WTC11 (cell line): ENCODE measurements around the gene INPP5A. TPM values are rescaled to one million over a fixed set of nuclear protein-coding genes. Genes with fewer than 3 reads are reported as not detected.

Experiments
- ATAC-seq: fragments of 200-7000 bp; cut with Tn5 transposase; 2 replicates; pipeline ENCODE4 v1.10.0; 2021; ENCODE audit warnings: mild to moderate bottlenecking, moderate library complexity
- CTCF ChIA-PET: fragments of 300-600 bp; sonication (Branson Sonifier 250); formaldehyde crosslinking; loops from one replicate; lab custom pipeline; 2021; ENCODE audit warnings: antibody characterized with exemption; lab: Charles Lee
- POLR2A ChIA-PET: fragments of 350-600 bp; sonication (Branson Sonifier 250); formaldehyde crosslinking; loops from one replicate; lab custom pipeline; 2021; ENCODE audit warnings: antibody characterized with exemption; lab: Charles Lee
- DNase-seq: peaks from one replicate; pipeline ENCODE4 v3.0.0; 2021; ENCODE audit warnings: low spot score
- H3K27ac Mint-ChIP-seq: 2 replicates; pipeline ENCODE4 v1.8.0; 2021; ENCODE audit warnings: mixed read lengths
- H3K27me3 Mint-ChIP-seq: 2 replicates; pipeline ENCODE4 v1.8.0; 2021; ENCODE audit warnings: low read depth, mild to moderate bottlenecking, moderate library complexity, mixed read lengths
- H3K36me3 Mint-ChIP-seq: 2 replicates; pipeline ENCODE4 v1.8.0; 2021; ENCODE audit warnings: mixed read lengths
- H3K4me1 Mint-ChIP-seq: 2 replicates; pipeline ENCODE4 v1.8.0; 2022; ENCODE audit warnings: mixed read lengths
- H3K4me3 Mint-ChIP-seq: 2 replicates; pipeline ENCODE4 v1.8.0; 2021; ENCODE audit warnings: mild to moderate bottlenecking, moderate library complexity, mixed read lengths
- H3K9me3 Mint-ChIP-seq: 2 replicates; pipeline ENCODE4 v1.8.0; 2021; ENCODE audit warnings: mixed read lengths
- CREM ChIP-seq: sonication (generic); formaldehyde crosslinking; IDR thresholded peaks from 2 replicates; pipeline ENCODE4 v1.8.1; 2022; ENCODE audit warnings: mild to moderate bottlenecking, missing genetic modification reagents, moderate library complexity
- GTF2I ChIP-seq: fragments of 250-450 bp; sonication (Bioruptor Pico); conservative IDR thresholded peaks from 2 replicates; pipeline ENCODE4 v1.4.0; 2021; ENCODE audit warnings: mild to moderate bottlenecking
- HMGA2 ChIP-seq: fragments of 250-450 bp; sonication (Bioruptor Pico); IDR thresholded peaks from 2 replicates; pipeline ENCODE4 v1.4.0; 2021; ENCODE audit warnings: mild to moderate bottlenecking, moderate library complexity
- NFE2L1 ChIP-seq: sonication (generic); formaldehyde crosslinking; IDR thresholded peaks from 2 replicates; pipeline ENCODE4 v1.8.1; 2023; ENCODE audit warnings: missing genetic modification reagents
- ZBTB21 ChIP-seq: sonication (generic); formaldehyde crosslinking; IDR thresholded peaks from 2 replicates; pipeline ENCODE4 v1.8.1; 2023; ENCODE audit warnings: mild to moderate bottlenecking, missing genetic modification reagents, borderline replicate concordance
- ZNF416 ChIP-seq: fragments of 250-450 bp; sonication (Bioruptor Pico); IDR thresholded peaks from 2 replicates; pipeline ENCODE4 v1.9.0; 2021; ENCODE audit warnings: mild to moderate bottlenecking, inconsistent platforms
- total RNA-seq: library from RNA; stranded (reverse); gene quantifications from 3 replicates; pipeline ENCODE4 v1.2.3, GENCODE V29; 2021
- TF ChIP-seq, protein P1 (sequence below): fragments of 250-450 bp; sonication (Bioruptor Pico); IDR thresholded peaks from 2 replicates; pipeline ENCODE4 v2.1.2; 2022; ENCODE audit warnings: mild to moderate bottlenecking, moderate library complexity
- TF ChIP-seq, protein P2 (sequence below): sonication (generic); formaldehyde crosslinking; IDR thresholded peaks from 2 replicates; pipeline ENCODE4 v1.8.0; 2022; ENCODE audit warnings: missing genetic modification reagents
- TF ChIP-seq, protein P3 (sequence below): fragments of 200-600 bp; IDR thresholded peaks from 2 replicates; pipeline ENCODE4 v1.8.0; 2022; ENCODE audit warnings: antibody characterized with exemption
- TF ChIP-seq, protein P4 (sequence below): fragments of 250-450 bp; sonication (Bioruptor Pico); conservative IDR thresholded peaks from 2 replicates; pipeline ENCODE4 v1.9.0; 2021; ENCODE audit warnings: mild to moderate bottlenecking
- TF ChIP-seq, protein P5 (sequence below): sonication (generic); formaldehyde crosslinking; IDR thresholded peaks from 2 replicates; pipeline ENCODE4 v1.8.1; 2023; ENCODE audit warnings: mild to moderate bottlenecking, missing genetic modification reagents
- TF ChIP-seq, protein P6 (sequence below): sonication (generic); formaldehyde crosslinking; IDR thresholded peaks from 2 replicates; pipeline ENCODE4 v1.8.1; 2023; ENCODE audit warnings: mild to moderate bottlenecking, missing genetic modification reagents, borderline replicate concordance

The INPP5A gene
- total RNA-seq, 1 experiment from 2014 or later = 22.1 TPM

DNA sequence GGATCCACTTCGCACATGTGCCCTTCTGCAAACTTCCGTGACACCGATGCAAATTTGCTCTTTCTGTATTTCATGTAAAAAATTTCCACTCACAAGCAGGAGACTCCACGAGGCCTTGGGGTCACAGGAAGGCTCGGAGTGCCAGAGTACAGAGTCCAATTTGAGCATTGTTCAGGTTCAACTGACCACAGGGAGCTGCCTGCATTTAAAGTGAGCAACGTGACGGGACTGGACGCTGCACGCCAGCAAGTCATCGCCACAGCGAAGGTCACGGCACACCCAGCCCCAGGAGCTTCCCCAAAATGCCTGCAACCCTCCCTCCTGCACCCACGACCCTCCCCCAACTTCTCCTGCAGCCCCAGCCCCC lies 289.8 kb downstream of the INPP5A start:
- Mint-ChIP-seq H3K36me3 (peaks cover 11% of the 10 kb centered on the region), H3K4me1 (no peaks in the 10 kb centered on the region)
- DNase-seq = no peak
- POLR2A ChIA-PET = no interaction called here
- no peak for TF ChIP-seq NFE2L1 (CRISPR knock-in tag)
- TF ChIP-seq, protein P1, sequence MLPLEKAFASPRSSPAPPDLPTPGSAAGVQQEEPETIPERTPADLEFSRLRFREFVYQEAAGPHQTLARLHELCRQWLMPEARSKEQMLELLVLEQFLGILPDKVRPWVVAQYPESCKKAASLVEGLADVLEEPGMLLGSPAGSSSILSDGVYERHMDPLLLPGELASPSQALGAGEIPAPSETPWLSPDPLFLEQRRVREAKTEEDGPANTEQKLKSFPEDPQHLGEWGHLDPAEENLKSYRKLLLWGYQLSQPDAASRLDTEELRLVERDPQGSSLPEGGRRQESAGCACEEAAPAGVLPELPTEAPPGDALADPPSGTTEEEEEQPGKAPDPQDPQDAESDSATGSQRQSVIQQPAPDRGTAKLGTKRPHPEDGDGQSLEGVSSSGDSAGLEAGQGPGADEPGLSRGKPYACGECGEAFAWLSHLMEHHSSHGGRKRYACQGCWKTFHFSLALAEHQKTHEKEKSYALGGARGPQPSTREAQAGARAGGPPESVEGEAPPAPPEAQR (CRISPR knock-in tag) = no peak
- TF ChIP-seq HMGA2 (CRISPR knock-in tag) = no peak
- TF ChIP-seq GTF2I (CRISPR knock-in tag) = no peak
- TF ChIP-seq, protein P2, sequence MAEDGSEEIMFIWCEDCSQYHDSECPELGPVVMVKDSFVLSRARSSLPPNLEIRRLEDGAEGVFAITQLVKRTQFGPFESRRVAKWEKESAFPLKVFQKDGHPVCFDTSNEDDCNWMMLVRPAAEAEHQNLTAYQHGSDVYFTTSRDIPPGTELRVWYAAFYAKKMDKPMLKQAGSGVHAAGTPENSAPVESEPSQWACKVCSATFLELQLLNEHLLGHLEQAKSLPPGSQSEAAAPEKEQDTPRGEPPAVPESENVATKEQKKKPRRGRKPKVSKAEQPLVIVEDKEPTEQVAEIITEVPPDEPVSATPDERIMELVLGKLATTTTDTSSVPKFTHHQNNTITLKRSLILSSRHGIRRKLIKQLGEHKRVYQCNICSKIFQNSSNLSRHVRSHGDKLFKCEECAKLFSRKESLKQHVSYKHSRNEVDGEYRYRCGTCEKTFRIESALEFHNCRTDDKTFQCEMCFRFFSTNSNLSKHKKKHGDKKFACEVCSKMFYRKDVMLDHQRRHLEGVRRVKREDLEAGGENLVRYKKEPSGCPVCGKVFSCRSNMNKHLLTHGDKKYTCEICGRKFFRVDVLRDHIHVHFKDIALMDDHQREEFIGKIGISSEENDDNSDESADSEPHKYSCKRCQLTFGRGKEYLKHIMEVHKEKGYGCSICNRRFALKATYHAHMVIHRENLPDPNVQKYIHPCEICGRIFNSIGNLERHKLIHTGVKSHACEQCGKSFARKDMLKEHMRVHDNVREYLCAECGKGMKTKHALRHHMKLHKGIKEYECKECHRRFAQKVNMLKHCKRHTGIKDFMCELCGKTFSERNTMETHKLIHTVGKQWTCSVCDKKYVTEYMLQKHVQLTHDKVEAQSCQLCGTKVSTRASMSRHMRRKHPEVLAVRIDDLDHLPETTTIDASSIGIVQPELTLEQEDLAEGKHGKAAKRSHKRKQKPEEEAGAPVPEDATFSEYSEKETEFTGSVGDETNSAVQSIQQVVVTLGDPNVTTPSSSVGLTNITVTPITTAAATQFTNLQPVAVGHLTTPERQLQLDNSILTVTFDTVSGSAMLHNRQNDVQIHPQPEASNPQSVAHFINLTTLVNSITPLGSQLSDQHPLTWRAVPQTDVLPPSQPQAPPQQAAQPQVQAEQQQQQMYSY = no peak
- no peak for TF ChIP-seq CREM (CRISPR knock-in tag)
- TF ChIP-seq, protein P3, sequence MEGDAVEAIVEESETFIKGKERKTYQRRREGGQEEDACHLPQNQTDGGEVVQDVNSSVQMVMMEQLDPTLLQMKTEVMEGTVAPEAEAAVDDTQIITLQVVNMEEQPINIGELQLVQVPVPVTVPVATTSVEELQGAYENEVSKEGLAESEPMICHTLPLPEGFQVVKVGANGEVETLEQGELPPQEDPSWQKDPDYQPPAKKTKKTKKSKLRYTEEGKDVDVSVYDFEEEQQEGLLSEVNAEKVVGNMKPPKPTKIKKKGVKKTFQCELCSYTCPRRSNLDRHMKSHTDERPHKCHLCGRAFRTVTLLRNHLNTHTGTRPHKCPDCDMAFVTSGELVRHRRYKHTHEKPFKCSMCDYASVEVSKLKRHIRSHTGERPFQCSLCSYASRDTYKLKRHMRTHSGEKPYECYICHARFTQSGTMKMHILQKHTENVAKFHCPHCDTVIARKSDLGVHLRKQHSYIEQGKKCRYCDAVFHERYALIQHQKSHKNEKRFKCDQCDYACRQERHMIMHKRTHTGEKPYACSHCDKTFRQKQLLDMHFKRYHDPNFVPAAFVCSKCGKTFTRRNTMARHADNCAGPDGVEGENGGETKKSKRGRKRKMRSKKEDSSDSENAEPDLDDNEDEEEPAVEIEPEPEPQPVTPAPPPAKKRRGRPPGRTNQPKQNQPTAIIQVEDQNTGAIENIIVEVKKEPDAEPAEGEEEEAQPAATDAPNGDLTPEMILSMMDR = no peak
- TF ChIP-seq, protein P4, sequence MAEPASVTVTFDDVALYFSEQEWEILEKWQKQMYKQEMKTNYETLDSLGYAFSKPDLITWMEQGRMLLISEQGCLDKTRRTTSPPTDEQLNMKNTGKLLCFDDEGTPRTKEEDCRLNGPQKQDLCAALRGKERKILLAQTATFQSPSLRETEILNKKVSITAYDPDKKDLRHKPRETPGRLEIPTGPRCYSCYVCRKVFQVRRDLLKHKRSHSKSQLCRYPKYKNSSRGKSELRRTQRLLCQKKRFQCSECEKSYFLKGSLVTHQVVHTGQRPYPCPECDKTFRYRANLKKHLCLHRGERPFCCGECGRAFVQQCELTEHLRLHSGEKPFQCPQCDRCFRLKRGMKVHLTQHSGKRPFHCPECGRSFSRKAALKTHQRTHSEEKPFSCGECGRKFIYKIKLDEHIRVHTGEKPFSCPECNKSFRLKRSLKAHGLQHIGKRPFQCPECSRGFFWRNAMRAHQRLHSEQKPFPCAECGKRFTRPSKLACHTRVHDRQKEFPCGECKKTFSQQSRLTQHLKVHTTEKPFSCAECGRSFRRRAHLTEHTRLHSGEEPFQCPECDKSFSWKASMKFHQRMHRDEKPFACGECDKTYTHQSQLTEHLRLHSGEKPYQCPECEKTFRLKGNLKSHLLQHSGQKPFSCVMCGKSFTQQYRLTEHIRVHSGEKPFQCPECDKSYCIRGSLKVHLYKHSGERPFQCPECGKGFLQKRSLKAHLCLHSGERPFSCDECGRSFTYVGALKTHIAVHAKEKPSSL (CRISPR knock-in tag) = no peak
- no peak for TF ChIP-seq ZBTB21
- TF ChIP-seq, protein P5, sequence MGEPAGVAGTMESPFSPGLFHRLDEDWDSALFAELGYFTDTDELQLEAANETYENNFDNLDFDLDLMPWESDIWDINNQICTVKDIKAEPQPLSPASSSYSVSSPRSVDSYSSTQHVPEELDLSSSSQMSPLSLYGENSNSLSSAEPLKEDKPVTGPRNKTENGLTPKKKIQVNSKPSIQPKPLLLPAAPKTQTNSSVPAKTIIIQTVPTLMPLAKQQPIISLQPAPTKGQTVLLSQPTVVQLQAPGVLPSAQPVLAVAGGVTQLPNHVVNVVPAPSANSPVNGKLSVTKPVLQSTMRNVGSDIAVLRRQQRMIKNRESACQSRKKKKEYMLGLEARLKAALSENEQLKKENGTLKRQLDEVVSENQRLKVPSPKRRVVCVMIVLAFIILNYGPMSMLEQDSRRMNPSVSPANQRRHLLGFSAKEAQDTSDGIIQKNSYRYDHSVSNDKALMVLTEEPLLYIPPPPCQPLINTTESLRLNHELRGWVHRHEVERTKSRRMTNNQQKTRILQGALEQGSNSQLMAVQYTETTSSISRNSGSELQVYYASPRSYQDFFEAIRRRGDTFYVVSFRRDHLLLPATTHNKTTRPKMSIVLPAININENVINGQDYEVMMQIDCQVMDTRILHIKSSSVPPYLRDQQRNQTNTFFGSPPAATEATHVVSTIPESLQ (CRISPR knock-in tag) = no peak
- no peak for TF ChIP-seq ZNF416 (CRISPR knock-in tag)
- TF ChIP-seq, protein P6, sequence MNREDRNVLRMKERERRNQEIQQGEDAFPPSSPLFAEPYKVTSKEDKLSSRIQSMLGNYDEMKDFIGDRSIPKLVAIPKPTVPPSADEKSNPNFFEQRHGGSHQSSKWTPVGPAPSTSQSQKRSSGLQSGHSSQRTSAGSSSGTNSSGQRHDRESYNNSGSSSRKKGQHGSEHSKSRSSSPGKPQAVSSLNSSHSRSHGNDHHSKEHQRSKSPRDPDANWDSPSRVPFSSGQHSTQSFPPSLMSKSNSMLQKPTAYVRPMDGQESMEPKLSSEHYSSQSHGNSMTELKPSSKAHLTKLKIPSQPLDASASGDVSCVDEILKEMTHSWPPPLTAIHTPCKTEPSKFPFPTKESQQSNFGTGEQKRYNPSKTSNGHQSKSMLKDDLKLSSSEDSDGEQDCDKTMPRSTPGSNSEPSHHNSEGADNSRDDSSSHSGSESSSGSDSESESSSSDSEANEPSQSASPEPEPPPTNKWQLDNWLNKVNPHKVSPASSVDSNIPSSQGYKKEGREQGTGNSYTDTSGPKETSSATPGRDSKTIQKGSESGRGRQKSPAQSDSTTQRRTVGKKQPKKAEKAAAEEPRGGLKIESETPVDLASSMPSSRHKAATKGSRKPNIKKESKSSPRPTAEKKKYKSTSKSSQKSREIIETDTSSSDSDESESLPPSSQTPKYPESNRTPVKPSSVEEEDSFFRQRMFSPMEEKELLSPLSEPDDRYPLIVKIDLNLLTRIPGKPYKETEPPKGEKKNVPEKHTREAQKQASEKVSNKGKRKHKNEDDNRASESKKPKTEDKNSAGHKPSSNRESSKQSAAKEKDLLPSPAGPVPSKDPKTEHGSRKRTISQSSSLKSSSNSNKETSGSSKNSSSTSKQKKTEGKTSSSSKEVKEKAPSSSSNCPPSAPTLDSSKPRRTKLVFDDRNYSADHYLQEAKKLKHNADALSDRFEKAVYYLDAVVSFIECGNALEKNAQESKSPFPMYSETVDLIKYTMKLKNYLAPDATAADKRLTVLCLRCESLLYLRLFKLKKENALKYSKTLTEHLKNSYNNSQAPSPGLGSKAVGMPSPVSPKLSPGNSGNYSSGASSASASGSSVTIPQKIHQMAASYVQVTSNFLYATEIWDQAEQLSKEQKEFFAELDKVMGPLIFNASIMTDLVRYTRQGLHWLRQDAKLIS (CRISPR knock-in tag) = no peak
- TF ChIP-seq, all 79 proteins: peak for 0
- peaks cover 9% of the 10 kb centered on the region for H3K9me3 Mint-ChIP-seq
- ATAC-seq = no peak
- peaks cover 6% of the 10 kb centered on the region; the same call in 1 of the 2 replicates for H3K27me3 Mint-ChIP-seq
- CTCF ChIA-PET = no interaction called here
- H3K27ac Mint-ChIP-seq = no peak overlapping the region
- no peak overlapping the region for H3K4me3 Mint-ChIP-seq
